Gastroesophageal sphincter (tissue), 3 donors: ENCODE data around the gene HPSE2.

Source experiments
- POLR2AphosphoS5 ChIP-seq: sonication (generic); formaldehyde crosslinking; IDR thresholded peaks from one replicate; pipeline ENCODE4 v1.6.1; 2017; ENCODE audit warnings: antibody characterized with exemption
- TF ChIP-seq, protein P1 (sequence below), 4 experiments: fragments of 200-600 bp in 2 of 4; fragments of 450-650 bp in 2 of 4; sonication (generic) in 1 of 4; IDR thresholded peaks; one replicate each; pipeline ENCODE4 v1.5.1; 2017 to 2019; ENCODE audit warnings: antibody characterized with exemption in 4 of 4, mild to moderate bottlenecking in 2 of 4, moderate library complexity in 2 of 4

DNA sequence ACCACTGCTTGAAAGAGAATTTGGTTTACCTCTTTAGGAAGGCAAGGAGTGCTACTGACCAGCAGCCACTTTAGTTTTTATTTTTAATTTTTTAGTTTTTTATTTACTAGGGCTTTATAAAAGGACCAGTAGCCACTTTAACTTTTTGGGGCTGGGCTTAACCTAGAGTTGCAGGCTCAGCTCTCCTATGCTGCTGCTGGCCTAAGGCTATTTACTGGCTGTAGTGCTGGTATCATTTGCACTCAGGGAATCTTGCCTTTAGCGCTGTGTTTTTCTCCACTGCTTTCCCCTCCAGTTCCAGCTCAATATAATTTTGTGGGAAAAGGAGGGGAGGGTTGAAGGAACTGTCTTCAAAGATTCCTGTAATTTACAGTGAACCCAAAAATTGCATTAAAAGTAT lies 802.3 kb downstream of the HPSE2 start:
- TF ChIP-seq, protein P1, sequence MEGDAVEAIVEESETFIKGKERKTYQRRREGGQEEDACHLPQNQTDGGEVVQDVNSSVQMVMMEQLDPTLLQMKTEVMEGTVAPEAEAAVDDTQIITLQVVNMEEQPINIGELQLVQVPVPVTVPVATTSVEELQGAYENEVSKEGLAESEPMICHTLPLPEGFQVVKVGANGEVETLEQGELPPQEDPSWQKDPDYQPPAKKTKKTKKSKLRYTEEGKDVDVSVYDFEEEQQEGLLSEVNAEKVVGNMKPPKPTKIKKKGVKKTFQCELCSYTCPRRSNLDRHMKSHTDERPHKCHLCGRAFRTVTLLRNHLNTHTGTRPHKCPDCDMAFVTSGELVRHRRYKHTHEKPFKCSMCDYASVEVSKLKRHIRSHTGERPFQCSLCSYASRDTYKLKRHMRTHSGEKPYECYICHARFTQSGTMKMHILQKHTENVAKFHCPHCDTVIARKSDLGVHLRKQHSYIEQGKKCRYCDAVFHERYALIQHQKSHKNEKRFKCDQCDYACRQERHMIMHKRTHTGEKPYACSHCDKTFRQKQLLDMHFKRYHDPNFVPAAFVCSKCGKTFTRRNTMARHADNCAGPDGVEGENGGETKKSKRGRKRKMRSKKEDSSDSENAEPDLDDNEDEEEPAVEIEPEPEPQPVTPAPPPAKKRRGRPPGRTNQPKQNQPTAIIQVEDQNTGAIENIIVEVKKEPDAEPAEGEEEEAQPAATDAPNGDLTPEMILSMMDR (IDR thresholded peaks at IDR 0.05), result no peak
- TF ChIP-seq POLR2AphosphoS5, result no peak
